Stomach (tissue), 9 donors: ENCODE data around the gene ANAPC2. TPM values are rescaled to one million over a fixed set of nuclear protein-coding genes. Genes with fewer than 3 reads are reported as not detected.

Source experiments
- DNase-seq, 2 donors: peaks; one replicate each; pipeline versions ENCODE4 v3.0.0 to v3.0.0-alpha.2; 2013 to 2019
- H3K27ac ChIP-seq, 5 donors: fragments of 200-600 bp in 4 of 5; sonication (generic) in 4 of 5; one replicate each; pipeline ENCODE4 v1.5.1; 2013 to 2019; ENCODE audit warnings: mild to moderate bottlenecking in 1 of 5, moderate library complexity in 1 of 5
- H3K27me3 ChIP-seq, 3 donors: fragments of 200-600 bp; sonication (generic); one replicate each; pipeline ENCODE4 v1.5.1; 2017 to 2019; ENCODE audit warnings: mixed run types in 1 of 3
- H3K36me3 ChIP-seq, 4 donors: fragments of 200-600 bp; sonication (generic); 1 replicate in 3 of 4; 2 replicates in 1 of 4; pipeline ENCODE4 v1.5.1; 2016 to 2019
- H3K4me1 ChIP-seq, 4 donors: fragments of 200-600 bp; sonication (generic); one replicate each; pipeline ENCODE4 v1.5.1; 2016 to 2019
- H3K4me3 ChIP-seq, 4 donors: fragments of 200-600 bp; sonication (generic) in 3 of 4; one replicate each; pipeline ENCODE4 v1.5.1; 2016 to 2019; ENCODE audit warnings: mild to moderate bottlenecking in 1 of 4
- H3K9me3 ChIP-seq, 4 donors: fragments of 200-600 bp; sonication (generic); one replicate each; pipeline ENCODE4 v1.5.1; 2016 to 2019
- CTCF ChIP-seq, 7 experiments: fragments of 450-650 bp in 4 of 7; fragments of 200-600 bp in 3 of 7; sonication (generic) in 3 of 7; IDR thresholded peaks; one replicate each; pipeline ENCODE4 v1.5.1; 2016 to 2019; ENCODE audit warnings: antibody characterized with exemption in 7 of 7, control low read depth in 2 of 7, mild to moderate bottlenecking in 1 of 7
- EP300 ChIP-seq: sonication (generic); formaldehyde crosslinking; IDR thresholded peaks from one replicate; pipeline ENCODE4 v1.6.1; 2017; ENCODE audit warnings: antibody characterized with exemption
- POLR2A ChIP-seq, 4 donors: fragments of 450-650 bp; IDR thresholded peaks; one replicate each; pipeline ENCODE4 v1.6.1; 2016; ENCODE audit warnings: antibody characterized with exemption in 4 of 4, control low read depth in 2 of 4, mild to moderate bottlenecking in 1 of 4, moderate library complexity in 1 of 4
- POLR2AphosphoS5 ChIP-seq, 3 donors: sonication (generic); formaldehyde crosslinking; IDR thresholded peaks; one replicate each; pipeline ENCODE4 v1.6.1; 2016; ENCODE audit warnings: antibody characterized with exemption in 3 of 3
- WGBS, 5 donors: extraction: QIAGEN DNeasy Blood & Tissue Kit in 3 of 5; methylation state at CpG; one replicate each; pipeline versions ENCODE4 v1.1.5 to v1.1.7; 2013 to 2018; 5-methylcytosine and 5-hydroxymethylcytosine counted together
- intact Hi-C: fragments of 100-400 bp; cut with DNase I; formaldehyde crosslinking; loops from one replicate; pipeline ENCODE4 v1.15.1; 2023; ENCODE audit warnings: low total_unique reads
- polyA plus RNA-seq, 3 donors: library from polyadenylated mRNA; stranded (reverse); fragments of 200-250 nt; gene quantifications; one replicate each; pipeline ENCODE4 v1.2.3, GENCODE V29; 2013
- total RNA-seq, 5 donors: library from RNA; depleted of rRNA; stranded (reverse); fragments of >200 nt; gene quantifications; one replicate each; pipeline versions ENCODE4 v1.1.0 to v1.2.3, GENCODE V29; 2014 to 2016
- donor health status: healthy with polysubstance abuse.
- donor health status: Bipolar disorder and iron deficiency.
- donor health status: healthy.

The ANAPC2 gene
- total and polyA plus RNA-seq, 8 donors: 26.1 to 147 (median 41.8) TPM

- no peak for TF ChIP-seq EP300
- peak; percentile 46 to 88 (median 69) for TF ChIP-seq POLR2AphosphoS5 (IDR thresholded peaks at IDR 0.05)
- TF ChIP-seq CTCF (IDR thresholded peaks at IDR 0.05): peak in 1 of 7 experiments; percentile 20
- WGBS, 5 donors: 0 to 2% (median 1%) methylated on average over 20 to 63 of the region's 63 CpGs
- Histone ChIP-seq H3K27ac (peak overlapping the region; percentile 92 to 98 (median 94)), H3K4me3 (peak overlapping the region; percentile 70 to 73 (median 72)), H3K4me1 (peaks cover 45 to 92% (median 88%) of the 10 kb centered on the region in 4 donors), H3K36me3 (no peaks in the 10 kb centered on the region), H3K9me3 (no peaks in the 10 kb centered on the region), H3K27me3 (peaks cover 0 to 28% (median 4%) of the 10 kb centered on the region in 3 donors)
- intact Hi-C loops: no loop called here
- peak; percentile 98 to 99 for DNase-seq
These were observed 35.0 kb upstream of the ANAPC2 start for GRCh38 chr9:137223078-137223970.

- H3K4me3 ChIP-seq: peak within 1 kb of the TSS; percentile 70 to 73 (median 72)
- H3K9me3 ChIP-seq: no peaks in the 10 kb centered on the region
- peaks cover 0 to 20% (median 0%) of the 10 kb centered on the region in 3 donors for H3K27me3 ChIP-seq
- intact Hi-C loops: no loop called here
- H3K4me1 ChIP-seq: peaks cover 41 to 92% (median 88%) of the 10 kb centered on the region in 4 donors
- peak within 1 kb of the TSS; percentile 92 to 98 (median 94) for H3K27ac ChIP-seq
- H3K36me3 ChIP-seq: no peaks in the 10 kb centered on the region
- peak in 1 of 2 donors; percentile 66 for DNase-seq
- WGBS, 5 donors: 3 to 9% (median 3%) methylated on average over 20 to 88 of the region's 88 CpGs
- TF ChIP-seq POLR2AphosphoS5 (IDR thresholded peaks at IDR 0.05) (no peak), EP300 (no peak), POLR2A (IDR thresholded peaks at IDR 0.05) (no peak), CTCF (IDR thresholded peaks at IDR 0.05) (no peak)
These were observed 34.1 kb upstream of the ANAPC2 start, which contains the start of gene RNF208 for GRCh38 chr9:137222190-137223077. RNF208 (minus strand) TSS chr9:137222240; CDS start chr9:137221212, 1,028 bp downstream.

GRCh38 chr9:137221506-137222111, 33.2 kb upstream of the ANAPC2 start:
- Histone ChIP-seq H3K9me3 (no peaks in the 10 kb centered on the region), H3K36me3 (peaks cover 0 to 2% (median 0%) of the 10 kb centered on the region in 4 donors), H3K27ac (peak overlapping the region; percentile 52 to 73 (median 64)), H3K27me3 (peaks cover 0 to 14% (median 0%) of the 10 kb centered on the region in 3 donors), H3K4me1 (peaks cover 41 to 92% (median 88%) of the 10 kb centered on the region in 4 donors), H3K4me3 (peak overlapping the region; percentile 44 to 58 (median 46))
- peak in 1 of 2 donors; percentile 73 for DNase-seq
- TF ChIP-seq CTCF (IDR thresholded peaks at IDR 0.05) (no peak), EP300 (no peak), POLR2AphosphoS5 (IDR thresholded peaks at IDR 0.05) (no peak)
- intact Hi-C loops: no loop called here
- WGBS, 5 donors: 5 to 21% (median 7%) methylated on average over 12 to 59 of the region's 61 CpGs
